CD4-positive, alpha-beta T cell treated with Interleukin-10 for 1 hour (primary cell): ENCODE data around the gene TMEM238.
A peak's percentile ranks its signal among the peaks of the same experiment; 100 is the strongest.

Experiments used
- DNase-seq: peaks from one replicate; pipeline ENCODE4 v3.0.0-alpha.2; 2020

The TMEM238 gene

GRCh38 chr19:55376241-55376933 is 7.7 kb downstream of the TMEM238 start, which contains the start of gene TMEM190:
TSS of gene TMEM190 (plus strand) at chr19:55376826. CDS start at chr19:55376854, 28 bp downstream.
- DNase-seq: no peak

- DNase-seq: no peak
Measured at GRCh38 chr19:55373993-55374757, 9.9 kb downstream of the TMEM238 start.

- no peak for DNase-seq
Measured at GRCh38 chr19:55373306-55373992, 10.6 kb downstream of the TMEM238 start.

- no peak for DNase-seq
Measured at GRCh38 chr19:55372316-55373081, 11.6 kb downstream of the TMEM238 start.

- DNase-seq: no peak
Measured at GRCh38 chr19:55370305-55370988, 13.6 kb downstream of the TMEM238 start, which contains the start of gene IL11. TSS of gene IL11 (minus strand) at chr19:55370463. CDS start at chr19:55370310, 153 bp downstream.

GRCh38 chr19:55369653-55370304 is 14.3 kb downstream of the TMEM238 start:
- DNase-seq: peak; percentile 43

- DNase-seq: no peak
Measured at GRCh38 chr19:55368701-55369563, 15.2 kb downstream of the TMEM238 start.

GRCh38 chr19:55368106-55368505 is 16.0 kb downstream of the TMEM238 start:
- DNase-seq: no peak

GRCh38 chr19:55366790-55367189 is 17.3 kb downstream of the TMEM238 start:
- no peak for DNase-seq

- DNase-seq: no peak
Measured at GRCh38 chr19:55365964-55366363, 18.1 kb downstream of the TMEM238 start.

GRCh38 chr19:55365245-55365644 is 18.8 kb downstream of the TMEM238 start:
- DNase-seq: no peak

GRCh38 chr19:55362990-55363716 is 20.9 kb downstream of the TMEM238 start, which contains the start of gene GARIN5B:
TSS of gene GARIN5B (minus strand) at chr19:55363260. CDS start at chr19:55363066, 194 bp downstream.
- DNase-seq: no peak

- DNase-seq: no peak
Measured at GRCh38 chr19:55362174-55362989, 21.7 kb downstream of the TMEM238 start.

GRCh38 chr19:55360902-55361301 is 23.2 kb downstream of the TMEM238 start:
- no peak for DNase-seq

- DNase-seq: no peak
Measured at GRCh38 chr19:55358943-55359908, 24.9 kb downstream of the TMEM238 start.

- DNase-seq: no peak
Measured at GRCh38 chr19:55358493-55358892, 25.6 kb downstream of the TMEM238 start.

- no peak for DNase-seq
Measured at GRCh38 chr19:55355213-55355821, 28.8 kb downstream of the TMEM238 start.
